Mammary epithelial cell (primary cell): ENCODE data around the gene PIGA.

Experiments used
- EZH2 ChIP-seq: IDR thresholded peaks from 2 replicates; pipeline ENCODE4 v1.6.1; 2012; ENCODE audit warnings: low read length, inconsistent platforms, borderline replicate concordance
- TF ChIP-seq, protein P1 (sequence below), 2 donors: IDR thresholded peaks in 1 of 2; conservative IDR thresholded peaks in 1 of 2; 2 replicates each; pipeline ENCODE4 v1.5.1; 2011 to 2012; ENCODE audit warnings: inconsistent platforms in 2 of 2, low read length in 2 of 2, mild to moderate bottlenecking in 2 of 2, control low read depth in 1 of 2, low read depth in 1 of 2; ENCODE audit not compliant: insufficient read depth in 1 of 2; ENCODE audit errors: extremely low read depth in 1 of 2

DNA sequence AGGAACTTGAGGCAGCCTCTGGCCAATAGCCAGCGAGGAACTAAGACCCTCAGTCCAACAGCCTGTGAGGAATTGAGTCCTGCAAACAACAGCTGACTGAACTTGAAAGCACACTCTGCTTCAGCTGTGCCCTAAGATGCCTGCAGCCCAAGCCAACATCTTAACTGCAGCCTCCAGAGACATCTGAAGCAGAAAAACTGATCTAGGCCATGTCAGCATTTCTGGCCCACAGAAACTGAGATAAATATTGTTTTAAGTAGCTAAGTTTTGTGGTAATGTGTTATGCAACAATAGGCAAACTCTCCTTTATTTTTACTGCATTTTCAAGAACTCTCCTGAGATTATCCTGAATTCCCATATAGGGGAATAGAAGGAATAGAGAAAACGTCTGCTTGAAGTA lies 24.4 kb upstream of the PIGA start:
- TF ChIP-seq, protein P1, sequence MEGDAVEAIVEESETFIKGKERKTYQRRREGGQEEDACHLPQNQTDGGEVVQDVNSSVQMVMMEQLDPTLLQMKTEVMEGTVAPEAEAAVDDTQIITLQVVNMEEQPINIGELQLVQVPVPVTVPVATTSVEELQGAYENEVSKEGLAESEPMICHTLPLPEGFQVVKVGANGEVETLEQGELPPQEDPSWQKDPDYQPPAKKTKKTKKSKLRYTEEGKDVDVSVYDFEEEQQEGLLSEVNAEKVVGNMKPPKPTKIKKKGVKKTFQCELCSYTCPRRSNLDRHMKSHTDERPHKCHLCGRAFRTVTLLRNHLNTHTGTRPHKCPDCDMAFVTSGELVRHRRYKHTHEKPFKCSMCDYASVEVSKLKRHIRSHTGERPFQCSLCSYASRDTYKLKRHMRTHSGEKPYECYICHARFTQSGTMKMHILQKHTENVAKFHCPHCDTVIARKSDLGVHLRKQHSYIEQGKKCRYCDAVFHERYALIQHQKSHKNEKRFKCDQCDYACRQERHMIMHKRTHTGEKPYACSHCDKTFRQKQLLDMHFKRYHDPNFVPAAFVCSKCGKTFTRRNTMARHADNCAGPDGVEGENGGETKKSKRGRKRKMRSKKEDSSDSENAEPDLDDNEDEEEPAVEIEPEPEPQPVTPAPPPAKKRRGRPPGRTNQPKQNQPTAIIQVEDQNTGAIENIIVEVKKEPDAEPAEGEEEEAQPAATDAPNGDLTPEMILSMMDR (conservative IDR thresholded peaks at IDR 0.05 in 1 of 2, IDR thresholded peaks at IDR 0.05 in 1 of 2; ENCODE audit: extremely low read depth in 1 of 2, insufficient read depth in 1 of 2, low read depth in 1 of 2, low read length in 2 of 2): no peak
- no peak for TF ChIP-seq EZH2
